ENCODE results near the gene SLC27A4. TPM values are rescaled to one million over a fixed set of nuclear protein-coding genes. Genes with fewer than 3 reads are reported as not detected.
"Not testable (repeated sequence)": the region's sequence is repeated elsewhere in the genome, so short reads cannot be mapped to it uniquely, and the experiment has no call there.

SLC27A4 gene
- total RNA-seq, 1 experiment from 2014 or later, result 39.0 TPM

DNA sequence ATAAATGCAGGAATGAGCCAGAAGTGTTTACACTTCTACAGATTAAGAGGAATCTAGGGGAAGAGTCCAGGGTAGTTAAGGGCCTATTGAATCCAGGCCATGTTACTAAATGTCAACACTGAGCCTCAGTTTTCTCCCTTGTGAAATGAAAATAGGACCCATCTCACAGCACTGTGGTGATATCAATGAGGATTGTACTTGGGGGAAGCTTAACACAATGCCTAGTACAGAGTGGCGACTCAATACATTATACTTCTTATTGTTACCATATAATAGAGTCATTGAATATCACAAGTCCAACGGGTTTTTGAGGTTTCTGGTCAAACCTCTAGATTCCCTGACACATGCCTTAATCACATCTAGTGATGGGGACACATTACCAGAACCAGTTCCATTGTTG, 22.7 kb upstream of the SLC27A4 start:
- peaks cover 11% of the 10 kb centered on the region for H3K36me3 ChIP-seq (replicated peaks; ENCODE audit: control insufficient read depth, insufficient read depth, low read length)
- no peak overlapping the region for H3K4me3 ChIP-seq (ENCODE audit: insufficient read depth, low read depth, low read length)
- no peak for DNase-seq
- no peaks in the 10 kb centered on the region for H3K27me3 ChIP-seq (ENCODE audit: control insufficient read depth, insufficient read depth, low read length)

DNA sequence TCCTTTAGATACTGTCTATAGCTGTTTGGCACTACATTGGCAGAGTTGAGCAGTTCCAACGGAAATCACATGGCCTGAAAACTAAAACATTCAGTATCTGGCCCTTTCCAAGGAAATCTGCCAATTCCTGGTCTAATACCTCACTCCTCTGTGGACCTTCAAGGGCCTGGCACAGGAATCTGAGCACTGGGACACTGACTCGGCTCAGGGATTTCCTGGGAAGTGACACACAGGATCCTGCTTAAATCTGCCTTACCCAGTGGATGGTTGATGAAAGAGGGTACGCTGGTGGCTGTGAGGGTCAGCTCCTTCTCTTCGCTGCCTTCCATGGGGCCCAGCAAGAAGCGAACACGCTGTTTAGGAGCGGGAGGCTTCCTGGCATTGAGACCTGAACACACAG, 19.0 kb upstream of the SLC27A4 start:
- peak overlapping the region; percentile 91; the same call in 1 of the 2 replicates for H3K4me3 ChIP-seq (ENCODE audit: insufficient read depth, low read depth, low read length)
- peaks cover 18% of the 10 kb centered on the region for H3K36me3 ChIP-seq (replicated peaks; ENCODE audit: control insufficient read depth, insufficient read depth, low read length)
- no peak for DNase-seq
- H3K27me3 ChIP-seq (ENCODE audit: control insufficient read depth, insufficient read depth, low read length), result no peaks in the 10 kb centered on the region

DNA sequence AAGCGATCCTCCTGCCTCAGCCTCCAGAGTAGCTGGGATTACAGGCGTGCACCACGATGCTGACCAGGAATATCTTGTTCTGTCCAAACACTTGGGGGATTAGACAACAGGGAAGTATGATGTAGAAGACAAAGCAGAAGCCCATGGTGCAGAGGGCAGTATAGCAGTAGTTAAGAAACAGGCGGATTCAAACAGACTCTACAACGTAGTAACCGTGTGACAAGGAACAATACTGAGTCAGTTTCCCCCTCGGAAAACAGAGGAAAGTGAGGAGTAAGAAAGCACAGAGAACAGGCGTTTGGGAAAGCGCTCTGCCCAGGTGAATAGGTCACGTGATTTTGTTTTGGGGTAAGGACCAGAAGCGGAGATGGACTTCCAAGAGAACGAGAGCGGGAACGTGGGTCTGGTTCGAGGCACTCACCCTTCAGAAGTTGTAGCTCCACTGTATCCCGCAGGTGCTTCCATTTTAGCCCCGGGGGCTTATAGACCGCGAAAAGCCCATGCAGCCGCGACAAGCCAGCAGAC, 18.4 kb upstream of the SLC27A4 start:
- peak overlapping the region; percentile 91 for H3K4me3 ChIP-seq (ENCODE audit: insufficient read depth, low read depth, low read length)
- peaks cover 16% of the 10 kb centered on the region for H3K36me3 ChIP-seq (replicated peaks; ENCODE audit: control insufficient read depth, insufficient read depth, low read length)
- H3K27me3 ChIP-seq (ENCODE audit: control insufficient read depth, insufficient read depth, low read length), result no peaks in the 10 kb centered on the region
- no peak for DNase-seq

DNA sequence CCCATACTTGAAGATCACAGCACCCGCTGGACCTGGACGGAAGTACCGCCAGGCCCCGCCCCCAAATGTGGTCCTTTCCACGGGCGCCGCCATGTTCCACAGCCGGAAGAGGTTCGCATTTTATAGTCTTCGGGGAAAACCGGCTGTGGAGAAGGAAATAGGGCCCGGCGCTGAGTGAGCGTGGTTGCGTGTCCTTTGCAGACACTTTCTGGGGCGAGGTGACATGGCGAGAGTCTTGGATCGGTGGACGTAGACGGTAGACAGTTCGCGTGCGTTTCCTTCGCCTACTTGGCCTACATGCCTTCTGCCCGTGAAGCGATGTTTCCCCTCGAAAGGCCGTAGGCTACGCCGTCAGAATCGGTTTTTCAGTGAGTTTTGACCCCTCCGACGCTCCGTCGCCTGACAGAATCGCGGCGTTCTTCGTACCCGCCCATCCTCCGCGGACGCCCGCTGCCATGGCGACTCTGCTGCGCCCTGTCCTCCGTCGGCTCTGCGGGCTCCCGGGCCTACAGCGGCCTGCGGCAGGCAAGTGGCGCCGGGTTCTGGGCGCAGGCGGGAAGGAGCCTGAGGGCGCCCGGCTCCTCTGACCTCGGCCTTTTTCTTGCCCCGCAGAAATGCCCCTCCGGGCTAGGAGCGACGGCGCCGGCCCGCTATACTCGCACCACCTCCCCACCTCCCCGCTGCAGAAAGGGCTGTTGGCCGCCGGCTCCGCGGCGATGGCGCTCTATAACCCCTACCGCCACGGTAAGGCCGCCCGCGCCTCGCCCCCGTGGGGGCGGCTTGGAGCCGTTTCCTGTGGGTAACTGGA, 17.7 kb upstream of the SLC27A4 start, which contains the start of the genes COQ4 and TRUB2:
COQ4 (plus strand) TSS at position 436 of the 808 bp plus-strand sequence; CDS start at position 456, 20 bp downstream.
TRUB2 (minus strand) TSS at position 44 of the 808 bp plus-strand sequence; CDS start at position 5, 39 bp downstream.
- Histone ChIP-seq H3K27me3 (ENCODE audit: control insufficient read depth, insufficient read depth, low read length) (no peaks in the 10 kb centered on the region), H3K4me3 (ENCODE audit: insufficient read depth, low read depth, low read length) (peak within 1 kb of the TSS; percentile 91), H3K36me3 (replicated peaks; ENCODE audit: control insufficient read depth, insufficient read depth, low read length) (peaks cover 10% of the 10 kb centered on the region)
- DNase-seq, result peak; percentile 95

DNA sequence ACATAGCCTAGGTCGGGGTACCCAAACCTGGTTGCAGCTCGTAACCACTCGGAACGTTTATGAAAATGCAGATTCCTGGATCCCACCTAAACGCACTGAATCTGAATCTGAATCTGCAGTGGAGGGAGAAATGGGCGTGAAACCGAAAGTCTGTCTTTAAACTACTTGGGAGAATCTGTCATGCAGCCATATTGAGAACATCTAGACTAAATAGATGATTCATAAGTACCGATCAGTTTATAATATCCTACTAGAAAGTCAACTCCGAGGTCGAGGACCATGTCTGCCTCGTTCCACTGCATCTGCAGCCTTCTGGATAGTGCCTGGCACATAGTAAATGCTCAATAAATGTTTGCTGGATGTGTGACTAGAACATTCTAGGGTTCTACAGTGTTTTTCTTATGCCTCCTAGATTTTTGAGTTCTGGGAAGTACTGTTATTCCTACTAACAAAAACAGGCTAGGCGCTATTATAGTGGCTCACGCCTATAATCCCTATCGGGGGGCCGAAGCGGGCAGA, 17.1 kb upstream of the SLC27A4 start:
- H3K4me3 ChIP-seq (ENCODE audit: insufficient read depth, low read depth, low read length), result peak overlapping the region; percentile 91
- H3K36me3 ChIP-seq (replicated peaks; ENCODE audit: control insufficient read depth, insufficient read depth, low read length), result peaks cover 10% of the 10 kb centered on the region
- H3K27me3 ChIP-seq (ENCODE audit: control insufficient read depth, insufficient read depth, low read length), result no peaks in the 10 kb centered on the region
- no peak for DNase-seq

DNA sequence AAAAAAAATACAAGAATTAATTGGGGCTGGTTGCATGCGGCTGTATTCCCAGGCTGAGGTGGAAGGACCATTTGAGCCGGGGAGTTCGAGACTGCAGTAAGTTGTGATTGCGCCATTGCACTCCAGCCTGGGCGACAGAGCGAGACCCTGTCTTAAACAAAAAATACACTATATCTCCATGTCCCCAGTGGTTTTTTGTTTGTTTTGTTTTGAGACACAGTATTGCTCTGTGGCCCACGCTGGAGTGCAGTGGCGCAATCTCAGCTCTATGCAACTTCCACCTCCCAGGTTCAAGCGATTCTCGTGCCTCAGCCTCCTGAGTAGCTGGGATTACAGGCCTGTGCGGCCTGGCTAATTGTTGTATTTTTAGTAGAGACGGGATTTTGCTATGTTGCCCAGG, 16.5 kb upstream of the SLC27A4 start:
- Histone ChIP-seq H3K36me3 (replicated peaks; ENCODE audit: control insufficient read depth, insufficient read depth, low read length) (peaks cover 10% of the 10 kb centered on the region), H3K4me3 (ENCODE audit: insufficient read depth, low read depth, low read length) (no peak overlapping the region), H3K27me3 (ENCODE audit: control insufficient read depth, insufficient read depth, low read length) (no peaks in the 10 kb centered on the region)
- no peak for DNase-seq

DNA sequence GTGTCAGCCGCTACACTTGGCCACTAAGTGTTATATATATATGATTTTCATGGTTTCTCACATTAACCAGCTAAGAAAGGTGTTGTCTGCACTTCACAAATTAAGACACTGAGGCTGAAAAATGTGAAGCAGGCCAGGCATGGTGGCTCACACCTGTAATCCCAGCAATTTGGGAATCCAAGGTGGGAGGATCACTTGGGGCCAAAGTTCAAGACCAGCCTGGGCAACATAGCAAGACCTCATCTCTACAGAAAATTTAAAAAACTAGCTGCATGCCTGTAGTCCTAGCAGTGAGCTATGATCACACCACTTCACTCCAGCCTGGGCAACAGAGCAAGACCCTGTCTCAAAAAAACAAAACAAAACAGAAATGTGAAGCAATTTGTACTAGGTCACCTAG, 15.9 kb upstream of the SLC27A4 start:
- Histone ChIP-seq H3K36me3 (replicated peaks; ENCODE audit: control insufficient read depth, insufficient read depth, low read length) (peaks cover 10% of the 10 kb centered on the region), H3K4me3 (ENCODE audit: insufficient read depth, low read depth, low read length) (no peak overlapping the region), H3K27me3 (ENCODE audit: control insufficient read depth, insufficient read depth, low read length) (no peaks in the 10 kb centered on the region)
- DNase-seq, result no peak

DNA sequence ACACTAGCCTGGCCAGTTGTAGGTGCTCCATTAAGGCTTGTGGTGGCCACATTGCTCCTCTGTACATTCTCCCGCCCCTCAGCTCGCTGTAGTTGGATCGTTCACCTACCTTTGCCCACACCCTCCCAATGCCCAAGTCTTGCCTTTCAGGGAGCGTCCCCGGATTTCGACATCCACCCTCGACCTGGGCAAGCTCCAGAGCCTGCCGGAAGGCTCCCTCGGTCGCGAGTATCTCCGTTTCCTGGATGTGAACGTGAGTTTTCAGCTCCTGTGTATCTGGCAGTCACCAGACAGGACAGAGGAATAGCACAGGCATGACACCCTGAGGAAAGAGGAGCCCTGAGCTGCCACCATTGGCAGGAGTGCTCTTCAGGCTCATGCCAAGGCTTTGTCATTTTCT, 14.7 kb upstream of the SLC27A4 start:
- no peak overlapping the region for H3K4me3 ChIP-seq (ENCODE audit: insufficient read depth, low read depth, low read length)

DNA sequence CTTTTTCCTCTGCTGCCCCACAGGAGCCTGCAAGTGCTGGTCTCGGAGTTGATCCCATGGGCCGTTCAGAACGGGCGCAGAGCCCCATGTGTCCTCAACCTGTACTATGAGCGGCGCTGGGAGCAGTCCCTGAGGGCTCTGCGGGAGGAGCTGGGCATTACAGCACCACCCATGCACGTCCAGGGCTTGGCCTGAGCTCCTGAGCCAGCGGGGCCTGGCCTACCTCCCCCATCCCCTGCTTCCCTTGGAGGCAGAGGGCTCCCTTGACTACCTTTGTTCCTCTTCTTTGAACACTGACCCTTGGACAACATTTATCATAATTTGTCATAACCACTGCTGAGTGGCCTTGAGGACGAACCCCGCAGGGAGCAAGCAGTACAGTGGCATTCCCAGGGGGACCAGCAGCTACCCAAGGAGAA, 6.9 kb upstream of the SLC27A4 start:
- H3K36me3 ChIP-seq (replicated peaks; ENCODE audit: control insufficient read depth, insufficient read depth, low read length), result no peaks in the 10 kb centered on the region; the same call in 1 of the 2 replicates
- H3K27me3 ChIP-seq (ENCODE audit: control insufficient read depth, insufficient read depth, low read length), result no peaks in the 10 kb centered on the region
- no peak for DNase-seq
- H3K4me3 ChIP-seq (ENCODE audit: insufficient read depth, low read depth, low read length), result no peak overlapping the region

More for the DNA sequence above, 14.7 kb upstream of the SLC27A4 start:
- H3K36me3 ChIP-seq (replicated peaks; ENCODE audit: control insufficient read depth, insufficient read depth, low read length), result peaks cover 10% of the 10 kb centered on the region
- DNase-seq, result no peak
- no peaks in the 10 kb centered on the region for H3K27me3 ChIP-seq (ENCODE audit: control insufficient read depth, insufficient read depth, low read length)

DNA sequence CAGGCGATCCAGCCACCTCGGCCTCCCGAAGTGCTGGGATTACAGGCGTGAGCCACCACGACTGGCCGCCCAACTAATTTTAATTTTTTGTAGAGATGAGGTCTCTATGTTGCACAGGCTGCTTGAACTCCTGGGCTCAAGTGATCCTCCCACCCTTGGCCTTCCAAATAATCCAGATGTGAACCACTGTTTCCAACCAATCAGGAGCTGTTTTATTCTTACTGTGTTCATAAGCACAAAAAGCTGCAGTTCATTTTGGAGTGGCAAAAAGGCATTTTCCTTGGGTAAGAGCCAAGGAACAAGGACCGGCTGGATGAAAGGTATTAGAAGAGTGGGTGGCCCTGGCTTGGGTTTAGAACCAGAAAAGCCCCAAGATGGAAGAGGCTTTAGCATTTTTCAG, 5.2 kb upstream of the SLC27A4 start:
- no peak for DNase-seq
- no peaks in the 10 kb centered on the region for H3K27me3 ChIP-seq (ENCODE audit: control insufficient read depth, insufficient read depth, low read length)
- H3K36me3 ChIP-seq (replicated peaks; ENCODE audit: control insufficient read depth, insufficient read depth, low read length), result no peaks in the 10 kb centered on the region; the same call in 1 of the 2 replicates
- no peak overlapping the region for H3K4me3 ChIP-seq (ENCODE audit: insufficient read depth, low read depth, low read length)

DNA sequence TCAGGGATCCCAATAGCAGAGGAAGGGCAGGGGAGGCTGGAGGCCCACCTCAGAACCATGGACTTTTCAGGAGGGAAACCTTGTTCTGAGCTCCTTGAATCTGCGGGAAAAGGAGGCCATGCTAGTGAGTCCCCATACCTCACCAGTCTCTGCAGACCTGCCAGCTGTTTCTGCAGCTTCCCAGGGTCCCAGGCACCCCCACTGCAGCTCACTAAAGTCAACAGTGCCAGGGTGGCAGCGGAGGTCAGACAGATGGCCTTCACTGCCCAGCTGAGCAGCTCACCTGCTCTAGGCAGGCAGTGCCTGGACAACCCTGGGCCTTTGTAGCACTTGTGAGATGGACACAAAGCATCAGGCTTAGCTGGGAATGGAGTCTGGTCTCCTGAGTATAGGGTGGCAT, 4.4 kb upstream of the SLC27A4 start:
- H3K36me3 ChIP-seq (replicated peaks; ENCODE audit: control insufficient read depth, insufficient read depth, low read length), result no peaks in the 10 kb centered on the region; the same call in 1 of the 2 replicates
- no peak overlapping the region for H3K4me3 ChIP-seq (ENCODE audit: insufficient read depth, low read depth, low read length)
- no peaks in the 10 kb centered on the region for H3K27me3 ChIP-seq (ENCODE audit: control insufficient read depth, insufficient read depth, low read length)
- DNase-seq, result no peak

DNA sequence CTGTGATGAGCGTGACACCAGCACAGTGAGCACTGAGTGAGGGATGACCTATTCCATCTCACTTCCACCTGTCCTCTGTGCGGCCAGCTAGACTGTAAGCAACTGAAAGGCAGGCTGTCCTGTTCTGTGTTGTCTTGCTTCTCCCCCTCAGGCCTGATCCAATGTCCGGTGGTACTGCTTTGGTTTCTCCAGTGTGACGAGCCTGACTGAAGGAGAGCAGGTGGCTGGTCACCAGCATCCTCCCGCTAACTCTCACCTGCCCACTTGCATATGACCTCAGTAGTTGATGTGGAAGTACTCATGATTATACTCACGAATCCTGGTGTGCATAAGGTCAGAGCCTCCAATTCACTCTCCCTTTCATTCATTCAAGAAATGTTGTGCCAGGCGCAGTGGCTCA, 2.4 kb upstream of the SLC27A4 start:
- Histone ChIP-seq H3K4me3 (ENCODE audit: insufficient read depth, low read depth, low read length) (no peak overlapping the region), H3K27me3 (ENCODE audit: control insufficient read depth, insufficient read depth, low read length) (no peaks in the 10 kb centered on the region), H3K36me3 (replicated peaks; ENCODE audit: control insufficient read depth, insufficient read depth, low read length) (peaks cover 3% of the 10 kb centered on the region)
- no peak for DNase-seq

DNA sequence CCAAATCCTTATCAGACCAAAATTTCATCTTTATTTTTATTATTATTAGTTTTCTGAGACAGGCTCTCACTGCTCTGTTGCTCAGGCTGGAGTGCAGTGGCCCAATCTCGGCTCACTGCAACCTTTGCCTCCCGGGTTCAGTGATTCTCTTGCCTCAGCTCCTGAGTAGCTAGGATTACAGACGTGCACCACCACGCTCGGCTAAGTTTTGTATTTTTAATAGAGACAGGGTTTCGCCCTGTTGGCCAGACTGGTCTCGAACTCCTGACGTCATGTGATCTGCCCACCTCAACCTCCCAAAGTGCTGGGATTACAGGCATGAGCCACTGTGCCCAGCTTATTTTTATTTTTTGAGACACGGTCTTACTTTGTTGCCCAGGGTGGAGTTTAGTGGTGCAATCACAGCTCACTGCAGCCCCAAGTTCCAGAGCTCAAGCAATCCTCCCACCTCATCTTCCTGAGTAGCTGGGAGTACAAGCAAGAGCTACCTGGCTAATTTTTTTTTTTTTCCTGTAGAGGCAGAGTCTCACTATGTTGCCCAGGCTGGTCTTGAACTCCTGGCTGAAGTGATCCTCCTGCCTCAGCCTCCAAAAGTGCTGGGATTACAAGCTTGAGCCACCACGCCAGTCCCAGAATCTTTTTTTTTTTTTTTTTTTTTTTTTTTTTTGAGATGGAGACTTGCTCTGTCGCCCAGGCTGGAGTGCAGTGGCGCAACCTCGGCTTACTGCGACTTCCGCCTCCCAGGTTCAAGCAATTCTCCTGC, 1.3 kb upstream of the SLC27A4 start:
- not testable (repeated sequence) for H3K4me3 ChIP-seq (ENCODE audit: insufficient read depth, low read depth, low read length); H3K27me3 ChIP-seq (ENCODE audit: control insufficient read depth, insufficient read depth, low read length); DNase-seq; H3K36me3 ChIP-seq (replicated peaks; ENCODE audit: control insufficient read depth, insufficient read depth, low read length)

DNA sequence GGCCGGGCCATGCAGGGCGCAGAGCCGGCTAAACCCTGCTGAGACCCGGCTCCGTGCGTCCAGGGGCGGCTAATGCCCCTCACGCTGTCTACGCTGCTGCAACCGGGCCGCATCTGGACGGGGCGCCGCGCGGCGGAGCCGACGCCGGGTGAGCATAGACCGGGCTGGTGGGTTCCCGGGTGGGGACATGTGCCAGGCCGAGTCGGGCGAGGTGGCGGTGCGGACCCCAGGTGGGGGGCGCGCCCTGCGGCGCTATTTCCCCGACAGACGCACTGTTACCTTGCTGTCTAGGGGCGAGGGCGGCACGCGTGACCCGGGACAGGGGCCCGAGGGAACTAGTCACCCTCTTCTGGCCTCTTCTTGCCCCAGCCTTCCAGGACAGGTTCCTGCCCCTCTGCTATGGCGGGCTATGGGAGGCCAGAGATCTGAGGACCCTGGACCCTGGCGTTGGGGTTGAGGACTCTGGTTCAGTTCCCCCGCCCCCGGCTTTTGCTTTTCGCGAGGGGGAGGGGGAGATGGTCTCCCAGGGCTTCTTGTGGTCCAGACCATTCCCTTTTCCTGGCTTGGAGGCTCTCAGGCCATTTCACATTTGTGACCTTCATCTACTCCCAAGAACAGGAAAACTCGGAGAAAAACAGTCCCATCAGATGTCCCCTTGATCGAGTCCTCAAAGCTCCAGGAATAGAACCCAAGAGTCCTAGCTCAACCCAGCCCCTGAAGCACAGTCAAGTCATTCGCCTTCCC, 536 bp downstream of the SLC27A4 start:
- Histone ChIP-seq H3K4me3 (ENCODE audit: insufficient read depth, low read depth, low read length) (peak overlapping the region; percentile 83), H3K27me3 (ENCODE audit: control insufficient read depth, insufficient read depth, low read length) (no peaks in the 10 kb centered on the region), H3K36me3 (replicated peaks; ENCODE audit: control insufficient read depth, insufficient read depth, low read length) (peaks cover 10% of the 10 kb centered on the region)
- DNase-seq, result peak; percentile 75

Measured in H7 (cell line).